GM12891 (cell line): ENCODE data around the gene FN3K.
"Not testable (repeated sequence)": the region's sequence is repeated elsewhere in the genome, so short reads cannot be mapped to it uniquely, and the experiment has no call there.

ENCODE experiments used
- DNase-seq: peaks from one replicate; pipeline ENCODE4 v3.0.0; 2011; ENCODE audit warnings: low spot score; ENCODE audit not compliant: insufficient read length
- FAIRE-seq: peaks from 2 replicates; lab custom pipeline; 2011; peaks lifted over from hg19 to GRCh38; lab: Jason Lieb, UNC
- PAX5 ChIP-seq: IDR thresholded peaks from 2 replicates; pipeline ENCODE4 v1.6.1; 2011; ENCODE audit warnings: low read length, moderate library complexity, mild to moderate bottlenecking; ENCODE audit not compliant: insufficient read depth, severe bottlenecking
- POLR2A ChIP-seq: IDR thresholded peaks from 2 replicates; pipeline ENCODE4 v1.6.1; 2011; ENCODE audit warnings: low read depth, low read length, control low read depth
- POLR2AphosphoS5 ChIP-seq: IDR thresholded peaks from 2 replicates; pipeline ENCODE4 v1.6.1; 2011; ENCODE audit warnings: low read depth, low read length, control low read depth
- POU2F2 ChIP-seq: IDR thresholded peaks from 2 replicates; pipeline ENCODE4 v1.6.1; 2011; ENCODE audit warnings: low read depth, mild to moderate bottlenecking, control low read depth, low read length, moderate library complexity
- SPI1 ChIP-seq: IDR thresholded peaks from 2 replicates; pipeline ENCODE4 v1.6.1; 2011; ENCODE audit warnings: low read depth, low read length, control low read depth
- TAF1 ChIP-seq: IDR thresholded peaks from 2 replicates; pipeline ENCODE4 v1.6.1; 2011; ENCODE audit warnings: low read depth, low read length, control low read depth

Gene FN3K

DNA sequence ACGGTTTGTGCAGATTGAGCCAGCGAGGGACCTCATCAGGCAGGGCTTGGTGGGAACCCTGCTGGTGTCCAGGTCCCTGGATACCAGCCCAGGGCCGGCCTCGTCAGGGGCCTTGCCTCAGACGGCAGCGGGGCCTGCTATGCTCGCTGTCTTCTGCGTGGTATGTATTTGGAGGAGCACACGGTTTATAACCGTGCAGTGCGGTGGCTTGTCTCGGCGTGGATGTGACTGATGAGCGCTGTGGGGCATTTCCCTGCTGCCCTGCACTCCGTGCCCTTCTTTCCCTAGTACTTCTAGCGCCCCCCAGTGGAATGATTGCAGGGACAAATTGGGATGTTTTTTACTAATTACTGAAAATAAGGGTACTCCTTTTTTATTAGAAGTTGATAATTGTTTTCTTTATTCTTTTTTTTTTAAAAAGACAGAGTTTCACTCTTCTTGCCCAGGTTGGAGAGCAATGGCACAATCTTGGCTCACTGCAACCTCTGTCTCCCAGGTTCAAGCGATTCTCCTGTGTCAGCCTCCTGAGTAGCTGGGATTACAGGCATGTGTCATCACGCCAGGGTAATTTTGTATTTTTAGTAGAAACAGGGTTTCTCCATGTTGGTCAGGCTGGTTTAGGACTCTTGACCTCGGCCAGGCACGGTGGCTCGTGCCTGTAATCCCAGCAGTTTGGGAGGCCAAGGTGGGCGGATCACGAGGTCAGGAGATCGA, 31.8 kb downstream of the FN3K start:
- DNase-seq (no peak), FAIRE-seq (no peak)
- no peak for TF ChIP-seq PAX5
- TF ChIP-seq POLR2AphosphoS5 = no peak
- TF ChIP-seq TAF1 = no peak
- no peak for TF ChIP-seq POLR2A
- TF ChIP-seq POU2F2 = no peak
- TF ChIP-seq SPI1 = no peak

DNA sequence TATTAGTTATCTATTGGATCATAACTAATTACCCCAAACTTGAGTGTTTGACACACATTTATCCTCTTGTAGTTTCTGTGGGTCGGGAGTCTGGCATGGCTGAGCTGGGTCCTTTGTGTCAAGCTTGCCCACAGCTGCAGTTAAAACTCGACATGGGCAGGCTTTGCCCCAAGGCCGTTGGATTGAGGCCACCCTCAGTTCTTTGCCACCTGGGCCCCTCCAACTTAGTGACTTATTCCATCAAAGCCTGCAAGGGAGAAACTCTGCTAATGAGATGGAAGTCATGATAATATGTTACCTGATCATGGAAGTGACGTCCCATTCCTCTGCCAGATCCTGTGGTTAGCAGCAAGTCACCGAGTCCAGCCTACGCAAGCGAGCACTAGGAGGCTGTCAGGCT, 33.6 kb downstream of the FN3K start:
- FAIRE-seq (no peak), DNase-seq (no peak)
- TF ChIP-seq TAF1 = no peak
- TF ChIP-seq POU2F2 = no peak
- TF ChIP-seq PAX5 = no peak
- TF ChIP-seq SPI1 = no peak
- no peak for TF ChIP-seq POLR2A
- no peak for TF ChIP-seq POLR2AphosphoS5

DNA sequence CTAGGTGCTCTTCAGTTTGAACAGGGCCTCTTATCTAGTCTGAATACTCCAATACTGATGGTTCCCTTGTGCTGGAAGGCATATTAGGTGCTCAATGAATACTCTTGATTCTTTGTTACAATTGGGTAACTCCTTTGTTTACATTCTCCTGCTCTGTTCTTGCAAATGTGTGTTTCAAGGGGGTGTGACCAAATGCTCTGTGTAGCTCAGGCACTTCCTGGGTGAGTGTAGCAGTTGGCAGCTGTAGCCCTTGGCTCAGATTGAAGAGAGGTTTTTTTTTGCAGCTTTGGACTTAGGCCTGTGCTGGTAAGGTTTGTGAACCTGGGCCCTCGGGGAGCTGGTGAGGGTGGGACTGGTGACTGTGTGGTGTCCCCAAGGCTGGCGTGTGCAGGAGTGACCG, 36.6 kb downstream of the FN3K start:
- FAIRE-seq = no peak
- TF ChIP-seq POLR2AphosphoS5 = no peak
- no peak for TF ChIP-seq TAF1
- no peak for TF ChIP-seq POU2F2
- TF ChIP-seq PAX5 = no peak
- no peak for TF ChIP-seq POLR2A
- no peak for TF ChIP-seq SPI1
- no peak for DNase-seq

DNA sequence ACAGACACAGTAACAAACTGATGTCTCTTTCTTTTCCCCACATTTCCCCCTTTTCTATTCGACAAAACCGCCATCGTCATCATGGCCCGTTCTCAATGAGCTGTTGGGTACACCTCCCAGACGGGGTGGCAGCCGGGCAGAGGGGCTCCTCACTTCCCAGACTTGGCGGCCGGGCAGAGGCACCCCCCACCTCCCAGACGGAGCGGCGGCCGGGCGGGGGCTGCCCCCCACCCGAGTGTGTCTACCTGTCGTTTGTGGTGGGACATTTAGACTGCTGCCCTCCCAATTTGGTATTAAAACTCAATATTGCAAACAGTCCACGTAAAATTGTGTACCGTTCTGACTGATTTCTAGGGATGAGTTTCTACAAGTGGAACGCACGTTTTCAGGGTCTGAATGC, 39.0 kb downstream of the FN3K start:
- not testable (repeated sequence) for DNase-seq, FAIRE-seq

DNA sequence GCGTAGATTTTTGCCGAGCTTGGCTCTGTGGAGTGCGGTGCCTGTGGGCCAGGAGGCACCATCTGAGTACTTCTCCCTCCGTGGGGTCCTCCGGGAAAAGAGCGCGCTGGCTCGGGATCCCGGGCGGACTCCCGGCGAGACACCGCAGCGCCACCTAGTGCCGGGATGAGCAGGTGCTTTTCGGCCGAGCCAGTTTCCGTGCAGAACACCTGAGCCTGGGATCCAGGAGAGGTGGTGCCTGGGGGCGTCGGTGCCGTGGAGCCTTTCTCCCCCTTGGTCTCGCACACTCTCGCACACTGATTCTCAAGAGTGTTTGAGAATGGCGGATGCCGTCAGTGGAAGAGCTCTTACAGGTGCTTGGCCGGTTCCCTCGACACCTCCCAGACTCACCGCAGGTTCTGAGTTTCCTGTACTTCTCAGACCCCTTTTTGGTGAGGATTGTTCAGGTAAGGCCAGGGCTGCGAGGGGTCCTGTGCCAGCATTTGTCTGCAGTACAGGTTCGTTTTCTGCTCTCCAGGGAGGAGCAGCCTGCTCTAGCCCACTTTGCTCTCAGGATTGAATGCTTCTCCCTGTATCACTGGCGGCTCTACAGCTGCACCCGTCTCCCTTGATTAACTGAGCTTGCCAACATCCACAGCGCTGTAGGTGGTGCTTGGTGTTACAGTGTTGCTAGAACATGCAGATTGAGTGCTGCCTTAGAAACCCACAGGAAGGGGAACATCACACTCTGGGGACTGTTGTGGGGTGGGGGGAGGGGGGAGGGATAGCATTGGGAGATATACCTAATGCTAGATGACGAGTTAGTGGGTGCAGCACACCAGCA, 39.8 kb downstream of the FN3K start:
- TF ChIP-seq POLR2A (no peak), PAX5 (no peak), SPI1 (no peak), POLR2AphosphoS5 (no peak)
- FAIRE-seq = peak; percentile 86
- peak; percentile 69 for DNase-seq

DNA sequence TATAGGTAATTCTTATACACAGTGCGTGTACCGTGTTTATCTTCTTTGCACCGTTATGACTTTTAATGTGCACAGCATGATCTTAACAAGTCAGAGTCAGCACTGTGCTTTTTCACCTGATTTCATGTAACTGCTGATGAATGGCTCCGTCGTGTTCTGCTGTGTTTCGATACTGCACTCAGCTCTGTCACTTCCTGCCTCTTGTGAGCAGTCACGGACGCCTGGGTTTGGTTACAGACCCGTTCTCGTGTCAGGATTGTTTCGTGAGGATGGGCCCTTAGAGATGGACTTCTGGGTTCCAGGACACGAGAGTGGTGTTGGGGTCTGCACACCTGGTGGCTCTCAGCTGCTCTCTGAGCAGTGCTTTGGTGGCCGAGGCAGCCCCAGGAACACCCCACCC, 41.0 kb downstream of the FN3K start:
- TF ChIP-seq PAX5 (peak; percentile 90), POLR2A (no peak), SPI1 (peak; percentile 49; the same call in 1 of the 2 replicates)
- DNase-seq (no peak), FAIRE-seq (peak; percentile 96)

DNA sequence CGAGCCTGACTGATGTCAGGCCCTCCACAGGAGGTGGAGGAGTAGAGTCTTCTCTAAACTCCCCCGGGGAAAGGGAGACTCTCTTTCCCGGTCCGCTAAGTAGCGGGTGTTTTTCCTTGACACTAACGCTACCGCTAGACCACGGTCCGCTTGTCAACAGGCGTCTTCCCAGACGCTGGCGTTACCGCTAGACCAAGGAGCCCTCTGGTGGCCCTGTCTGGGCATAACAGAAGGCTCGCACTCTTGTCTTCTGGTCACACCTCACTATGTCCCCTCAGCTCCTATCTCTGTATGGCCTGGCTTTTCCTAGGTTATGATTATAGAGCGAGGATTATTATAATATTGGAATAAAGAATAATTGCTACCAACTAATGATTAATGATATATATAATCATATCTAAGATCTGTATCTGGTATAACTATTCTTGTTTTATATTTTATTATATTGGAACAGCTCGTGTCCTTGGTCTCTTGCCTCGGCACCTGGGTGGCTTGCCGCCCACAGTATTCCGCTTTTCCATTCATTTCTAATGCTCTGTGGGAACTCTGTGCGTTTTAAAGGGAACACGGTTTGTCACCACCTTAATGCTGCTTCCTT, 42.5 kb downstream of the FN3K start:
- peak; percentile 13 for FAIRE-seq
- not testable (repeated sequence) for DNase-seq

DNA sequence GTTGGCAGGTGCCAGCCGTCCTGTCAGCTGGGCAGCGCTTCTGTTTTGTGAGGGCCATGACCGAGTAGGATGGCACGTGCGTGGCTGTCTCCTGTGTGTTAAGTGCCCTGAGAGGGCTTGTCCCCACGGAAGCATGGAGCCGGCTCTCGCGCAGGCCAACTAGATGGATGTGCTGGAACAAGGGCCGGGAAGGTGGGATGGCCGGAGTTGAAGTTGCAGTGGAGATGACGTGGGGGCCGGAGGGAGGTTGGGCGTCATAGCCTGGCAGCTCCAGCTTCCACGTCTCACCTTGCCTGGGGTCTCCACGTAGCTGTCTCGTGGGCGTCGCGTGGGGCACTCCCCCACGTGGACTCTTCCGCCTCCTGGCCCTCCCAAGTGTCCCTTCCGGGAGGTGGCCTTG, 44.1 kb downstream of the FN3K start:
- DNase-seq (no peak), FAIRE-seq (no peak)
- TF ChIP-seq PAX5 (no peak), SPI1 (no peak), TAF1 (no peak), POLR2A (no peak), POLR2AphosphoS5 (no peak), POU2F2 (no peak)

DNA sequence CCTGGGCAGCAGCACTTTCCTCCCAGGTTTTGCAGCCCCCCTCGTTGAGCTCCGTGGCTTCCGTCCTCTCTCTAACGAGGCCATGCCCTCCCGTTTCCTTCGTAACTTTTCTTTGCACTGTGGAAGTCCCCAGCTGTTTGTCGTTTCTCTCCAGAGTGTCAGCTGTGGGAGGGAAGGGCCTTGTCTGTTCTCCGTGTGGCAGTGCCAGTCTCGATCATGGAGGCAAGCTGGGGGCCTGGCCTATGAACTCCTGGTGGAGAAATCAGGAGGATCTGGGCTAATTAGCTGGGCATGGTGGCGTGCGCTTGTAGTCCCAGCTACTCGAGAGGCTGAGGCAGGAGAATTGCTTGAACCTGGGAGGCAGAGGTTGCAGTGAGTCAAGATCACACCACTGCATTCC, 44.8 kb downstream of the FN3K start:
- no peak for DNase-seq
- TF ChIP-seq POLR2AphosphoS5 = no peak
- TF ChIP-seq SPI1 = no peak
- no peak for TF ChIP-seq POU2F2
- TF ChIP-seq POLR2A = no peak
- TF ChIP-seq PAX5 = no peak
- no peak for TF ChIP-seq TAF1
- FAIRE-seq = no peak
